Uterus (tissue), 4 donors: ENCODE measurements around the gene CAPRIN1. TPM values are rescaled to one million over a fixed set of nuclear protein-coding genes. Genes with fewer than 3 reads are reported as not detected.
A peak's percentile ranks its signal among the peaks of the same experiment; 100 is the strongest.

Experiments used
- DNase-seq, 2 donors: peaks; one replicate each; pipeline ENCODE4 v3.0.0-alpha.2; 2019 to 2020
- H3K27ac ChIP-seq, 2 donors: fragments of 200-600 bp; sonication (generic); 1 replicate in 1 of 2; 2 replicates in 1 of 2; pipeline ENCODE4 v1.5.1; 2016 to 2018
- H3K27me3 ChIP-seq, 2 donors: fragments of 200-600 bp; sonication (generic); one replicate each; pipeline ENCODE4 v1.5.1; 2018 to 2019; ENCODE audit warnings: control low read depth in 1 of 2
- H3K36me3 ChIP-seq, 2 donors: fragments of 200-600 bp; sonication (generic); one replicate each; pipeline ENCODE4 v1.5.1; 2019; ENCODE audit warnings: control low read depth in 1 of 2
- H3K4me1 ChIP-seq, 2 donors: fragments of 200-600 bp; sonication (generic); one replicate each; pipeline ENCODE4 v1.5.1; 2018 to 2019; ENCODE audit warnings: control low read depth in 1 of 2
- H3K4me3 ChIP-seq, 2 donors: fragments of 200-600 bp; sonication (generic); 1 replicate in 1 of 2; 2 replicates in 1 of 2; pipeline ENCODE4 v1.5.1; 2018 to 2019; ENCODE audit warnings: mild to moderate bottlenecking in 1 of 2
- H3K9me3 ChIP-seq, 2 donors: fragments of 200-600 bp; sonication (generic); one replicate each; pipeline ENCODE4 v1.5.1; 2019; ENCODE audit warnings: control low read depth in 1 of 2
- POLR2A ChIP-seq, 2 donors: fragments of 450-650 bp; IDR thresholded peaks; one replicate each; pipeline ENCODE4 v1.6.1; 2016; ENCODE audit warnings: antibody characterized with exemption in 2 of 2, mild to moderate bottlenecking in 1 of 2, moderate library complexity in 1 of 2
- intact Hi-C: fragments of 100-400 bp; cut with DNase I; formaldehyde crosslinking; loops from one replicate; pipeline ENCODE4 v1.15.1; 2023; ENCODE audit warnings: low total_unique reads
- total RNA-seq, 4 donors: library from RNA; depleted of rRNA in 3 of 4; stranded (reverse); fragments of >200 nt in 3 of 4; gene quantifications; one replicate each; pipeline versions ENCODE4 v1.1.0 to v1.2.4, GENCODE V29; 2014 to 2023
- TF ChIP-seq, protein P1 (sequence below), 4 experiments: fragments of 200-600 bp in 2 of 4; fragments of 450-650 bp in 2 of 4; sonication (generic) in 2 of 4; IDR thresholded peaks; one replicate each; pipeline ENCODE4 v1.5.1; 2016 to 2019; ENCODE audit warnings: antibody characterized with exemption in 4 of 4, mild to moderate bottlenecking in 2 of 4, moderate library complexity in 1 of 4
- donor health status: DM: yes; HTN: yes; CAD: no.

Gene CAPRIN1
- total RNA-seq, 4 donors from 2014 or later = 118 to 252 (median 169) TPM

DNA sequence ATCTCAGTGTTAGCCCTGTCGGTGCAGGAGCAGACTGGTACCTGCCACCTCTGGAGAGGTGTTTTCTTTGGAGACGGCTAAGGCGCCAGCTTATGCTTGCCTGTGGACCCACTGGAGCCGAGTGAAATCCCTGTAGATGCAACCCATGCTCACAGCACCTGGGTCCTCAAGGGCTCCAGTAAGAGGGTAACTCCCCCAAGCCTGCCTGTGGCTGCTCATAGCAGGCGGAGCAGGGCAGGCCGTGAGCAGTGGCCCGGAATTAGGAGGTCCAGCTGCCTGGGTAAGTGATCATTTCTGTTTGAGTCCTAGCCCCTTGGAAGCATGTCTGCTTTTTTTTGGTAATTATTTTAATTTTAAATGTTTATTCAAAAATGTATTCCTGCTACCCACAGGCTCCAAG is 97.7 kb downstream of the CAPRIN1 start:
- TF ChIP-seq POLR2A (IDR thresholded peaks at IDR 0.05) = no peak
- TF ChIP-seq, protein P1, sequence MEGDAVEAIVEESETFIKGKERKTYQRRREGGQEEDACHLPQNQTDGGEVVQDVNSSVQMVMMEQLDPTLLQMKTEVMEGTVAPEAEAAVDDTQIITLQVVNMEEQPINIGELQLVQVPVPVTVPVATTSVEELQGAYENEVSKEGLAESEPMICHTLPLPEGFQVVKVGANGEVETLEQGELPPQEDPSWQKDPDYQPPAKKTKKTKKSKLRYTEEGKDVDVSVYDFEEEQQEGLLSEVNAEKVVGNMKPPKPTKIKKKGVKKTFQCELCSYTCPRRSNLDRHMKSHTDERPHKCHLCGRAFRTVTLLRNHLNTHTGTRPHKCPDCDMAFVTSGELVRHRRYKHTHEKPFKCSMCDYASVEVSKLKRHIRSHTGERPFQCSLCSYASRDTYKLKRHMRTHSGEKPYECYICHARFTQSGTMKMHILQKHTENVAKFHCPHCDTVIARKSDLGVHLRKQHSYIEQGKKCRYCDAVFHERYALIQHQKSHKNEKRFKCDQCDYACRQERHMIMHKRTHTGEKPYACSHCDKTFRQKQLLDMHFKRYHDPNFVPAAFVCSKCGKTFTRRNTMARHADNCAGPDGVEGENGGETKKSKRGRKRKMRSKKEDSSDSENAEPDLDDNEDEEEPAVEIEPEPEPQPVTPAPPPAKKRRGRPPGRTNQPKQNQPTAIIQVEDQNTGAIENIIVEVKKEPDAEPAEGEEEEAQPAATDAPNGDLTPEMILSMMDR (IDR thresholded peaks at IDR 0.05) = no peak
- no peak overlapping the region for H3K4me3 ChIP-seq
- intact Hi-C loops = no loop called here
- no peaks in the 10 kb centered on the region for H3K36me3 ChIP-seq
- no peaks in the 10 kb centered on the region for H3K27me3 ChIP-seq
- H3K27ac ChIP-seq = no peak overlapping the region
- H3K4me1 ChIP-seq = no peaks in the 10 kb centered on the region
- no peak for DNase-seq
- no peaks in the 10 kb centered on the region for H3K9me3 ChIP-seq

DNA sequence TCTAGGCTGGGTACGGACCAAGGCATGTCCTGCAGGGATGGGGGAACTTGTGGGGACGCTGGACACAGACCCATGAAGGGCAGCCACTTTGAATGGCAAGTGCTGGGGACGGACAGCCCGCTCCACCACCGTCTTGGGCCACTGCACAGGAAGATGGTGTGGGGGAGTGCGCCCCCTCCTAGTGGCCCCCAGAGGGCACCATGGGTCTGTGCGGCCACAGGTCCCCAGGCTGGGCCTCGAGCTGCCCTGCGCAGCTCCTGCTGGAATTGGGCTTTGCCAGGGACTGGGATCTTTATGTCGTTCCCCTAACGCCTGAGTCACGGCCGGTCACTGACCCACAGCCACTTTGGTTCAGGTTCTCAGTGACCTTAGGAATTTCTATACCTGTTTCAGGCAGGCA is 98.3 kb downstream of the CAPRIN1 start:
- Histone ChIP-seq H3K4me3 (no peak overlapping the region), H3K9me3 (no peaks in the 10 kb centered on the region), H3K36me3 (no peaks in the 10 kb centered on the region), H3K27ac (no peak overlapping the region), H3K27me3 (no peaks in the 10 kb centered on the region), H3K4me1 (no peaks in the 10 kb centered on the region)
- intact Hi-C loops = no loop called here
- no peak for DNase-seq
- TF ChIP-seq, protein P1 (IDR thresholded peaks at IDR 0.05) = peak in 3 of 4 experiments; percentile 20 to 59 (median 36)
- TF ChIP-seq POLR2A (IDR thresholded peaks at IDR 0.05) = no peak

- Histone ChIP-seq H3K4me3 (no peak overlapping the region), H3K36me3 (no peaks in the 10 kb centered on the region), H3K27me3 (no peaks in the 10 kb centered on the region), H3K9me3 (no peaks in the 10 kb centered on the region), H3K4me1 (no peaks in the 10 kb centered on the region), H3K27ac (no peak overlapping the region)
- TF ChIP-seq, protein P1 (IDR thresholded peaks at IDR 0.05) = no peak
- intact Hi-C loops = no loop called here
- no peak for DNase-seq
Observed at GRCh38 chr11:34150494-34151151, 99.1 kb downstream of the CAPRIN1 start.

Other genes starting within 250 kb of the CAPRIN1 start
- 10 to 100 TPM; 22.4 to 45.2 (median 29.9) TPM for gene LMO2, start 159.7 kb upstream of the CAPRIN1 start, total RNA-seq
- gene NAT10, start 53.9 kb downstream of the CAPRIN1 start, total RNA-seq = 10 to 100 TPM; 18.5 to 54.0 (median 22.9) TPM